ENCODE results near the gene APBA3. TPM values are rescaled to one million over a fixed set of nuclear protein-coding genes. Genes with fewer than 3 reads are reported as not detected.

The APBA3 gene
- total and polyA plus RNA-seq, 2 of the 4 experiments (the other 2 are of a cell fraction): 9.5 to 18.4 TPM

- CTCF ChIA-PET: no interaction called here
- H2BK20ac ChIP-seq (ENCODE audit: low read depth, low read length): no peak overlapping the region
- no peak overlapping the region for H4K91ac ChIP-seq (ENCODE audit: insufficient read depth, low read depth, low read length)
- no peak overlapping the region for H3K4me3 ChIP-seq (ENCODE audit: insufficient read depth, low read depth, low read length)
- DNase-seq (no peak), ATAC-seq (ENCODE audit: low read depth) (no peak)
- POLR2A ChIA-PET (ENCODE audit: unreplicated experiment): no interaction called here
- in situ Hi-C loops (cut with MboI; ENCODE audit: low sequenced_read_pairs): no loop called here
- H3K4me1 ChIP-seq (ENCODE audit: control insufficient read depth, insufficient read depth, low read length): no peaks in the 10 kb centered on the region
- H2BK5ac ChIP-seq (ENCODE audit: low read depth, low read length, poor library complexity, severe bottlenecking): no peak overlapping the region
- H3K56ac ChIP-seq (ENCODE audit: extremely low read depth, insufficient read depth, low read length): no peak overlapping the region
- H3K9ac ChIP-seq (ENCODE audit: low read depth, low read length): no peak overlapping the region
- no peak overlapping the region for H3K18ac ChIP-seq (ENCODE audit: low read depth, low read length)
- H4K8ac ChIP-seq (ENCODE audit: low read depth in 2 of 2, low read length in 2 of 2): no peak overlapping the region
- no peak overlapping the region for H4K5ac ChIP-seq (ENCODE audit: low read depth, low read length)
- no peaks in the 10 kb centered on the region for H4K20me1 ChIP-seq (ENCODE audit: insufficient read depth, low read length)
- dilution Hi-C loops (cut with HindIII; ENCODE audit: low sequenced_read_pairs, unreplicated experiment): no loop called here
- H3K27ac ChIP-seq (ENCODE audit: insufficient read depth, low read length): no peak overlapping the region
- no peak overlapping the region for H3K23ac ChIP-seq (ENCODE audit: low read depth, low read length)
- BruUV-seq (replicated peaks): no TSS peak
- H3K4ac ChIP-seq (ENCODE audit: low read depth, low read length): no peak overlapping the region
- no peaks in the 10 kb centered on the region for H3K9me3 ChIP-seq (ENCODE audit: control insufficient read depth, insufficient read depth, low read length)
- H3K14ac ChIP-seq (replicated peaks; ENCODE audit: low read depth, low read length): no peak overlapping the region
- H3K4me2 ChIP-seq (ENCODE audit: low read depth, low read length): no peak overlapping the region
- H2BK120ac ChIP-seq (ENCODE audit: low read depth, low read length): no peak overlapping the region
- no CpG with 5 or more reads among the region's 8 CpGs for WGBS, 2 experiments (ENCODE audit: extremely low coverage in 2 of 2, insufficient read length in 1 of 2)
- no peak overlapping the region for H2AK5ac ChIP-seq (ENCODE audit: low read depth, low read length)
- no peak overlapping the region for H2AFZ ChIP-seq (replicated peaks; ENCODE audit: low read length, poor library complexity)
- H2AK9ac ChIP-seq (replicated peaks; ENCODE audit: low read depth, low read length, poor library complexity): no peak overlapping the region
- no peaks in the 10 kb centered on the region for H3K79me1 ChIP-seq (ENCODE audit: low read depth in 1 of 2, low read length in 2 of 2)
- no peaks in the 10 kb centered on the region for H3K9me1 ChIP-seq (ENCODE audit: insufficient read depth, low read length)
- intact Hi-C loops (cut with micrococcal nuclease): no loop called here
- TF ChIP-seq MXI1 (IDR thresholded peaks at IDR 0.05; ENCODE audit: borderline replicate concordance, low read depth, low read length) (no peak), CHD1 (IDR thresholded peaks at IDR 0.05; ENCODE audit: low read depth, low read length) (no peak), POLR2A (IDR thresholded peaks at IDR 0.05; ENCODE audit: low read depth, low read length) (no peak), SMC3 (IDR thresholded peaks at IDR 0.05; ENCODE audit: low read depth, low read length) (no peak), MAFK (IDR thresholded peaks at IDR 0.05; ENCODE audit: low read depth, low read length) (no peak), CEBPB (IDR thresholded peaks at IDR 0.05; ENCODE audit: low read depth, low read length) (no peak), NFE2L2 (IDR thresholded peaks at IDR 0.05; ENCODE audit: low read depth, low read length) (no peak), RFX5 (IDR thresholded peaks at IDR 0.05; ENCODE audit: low read depth, low read length) (no peak), USF2 (IDR thresholded peaks at IDR 0.05; ENCODE audit: low read depth, low read length) (no peak), RAD21 (IDR thresholded peaks at IDR 0.05; ENCODE audit: low read length) (no peak), MAZ (IDR thresholded peaks at IDR 0.05; ENCODE audit: borderline replicate concordance, low read depth, low read length) (no peak), BHLHE40 (IDR thresholded peaks at IDR 0.05; ENCODE audit: low read depth, low read length) (no peak), FOS (IDR thresholded peaks at IDR 0.05; ENCODE audit: low read depth, low read length) (no peak), CTCF (conservative IDR thresholded peaks at IDR 0.05; ENCODE audit: low read depth, low read length) (no peak), ELK1 (IDR thresholded peaks at IDR 0.05; ENCODE audit: borderline replicate concordance, low read depth, low read length) (no peak), RCOR1 (IDR thresholded peaks at IDR 0.05; ENCODE audit: insufficient replicate concordance, low read length) (no peak)
- no peaks in the 10 kb centered on the region for H3K36me3 ChIP-seq (ENCODE audit: control insufficient read depth, insufficient read depth, low read length)
- no peak overlapping the region for H2BK15ac ChIP-seq (ENCODE audit: low read depth, low read length)
- peaks cover 38% of the 10 kb centered on the region for H3K27me3 ChIP-seq (ENCODE audit: control insufficient read depth, insufficient read depth, low read length)
These were observed 37.6 kb downstream of the APBA3 start for GRCh38 chr19:3723883-3724282.
